ENCODE measurements around the gene RNF223.
"Not testable (repeated sequence)": the region's sequence is repeated elsewhere in the genome, so short reads cannot be mapped to it uniquely, and the experiment has no call there.

Gene RNF223

GRCh38 chr1:1069711-1070676 is 4.1 kb downstream of the RNF223 start:
- DNase-seq = no peak

- DNase-seq = peak; percentile 74
These were observed 4.9 kb downstream of the RNF223 start for GRCh38 chr1:1069056-1069710.

- peak; percentile 66 for DNase-seq
These were observed 5.5 kb downstream of the RNF223 start for GRCh38 chr1:1068517-1069055.

- peak; percentile 16 for DNase-seq
These were observed 6.1 kb downstream of the RNF223 start for GRCh38 chr1:1067860-1068516.

GRCh38 chr1:1067284-1067859 is 6.7 kb downstream of the RNF223 start:
- no peak for DNase-seq

DNA sequence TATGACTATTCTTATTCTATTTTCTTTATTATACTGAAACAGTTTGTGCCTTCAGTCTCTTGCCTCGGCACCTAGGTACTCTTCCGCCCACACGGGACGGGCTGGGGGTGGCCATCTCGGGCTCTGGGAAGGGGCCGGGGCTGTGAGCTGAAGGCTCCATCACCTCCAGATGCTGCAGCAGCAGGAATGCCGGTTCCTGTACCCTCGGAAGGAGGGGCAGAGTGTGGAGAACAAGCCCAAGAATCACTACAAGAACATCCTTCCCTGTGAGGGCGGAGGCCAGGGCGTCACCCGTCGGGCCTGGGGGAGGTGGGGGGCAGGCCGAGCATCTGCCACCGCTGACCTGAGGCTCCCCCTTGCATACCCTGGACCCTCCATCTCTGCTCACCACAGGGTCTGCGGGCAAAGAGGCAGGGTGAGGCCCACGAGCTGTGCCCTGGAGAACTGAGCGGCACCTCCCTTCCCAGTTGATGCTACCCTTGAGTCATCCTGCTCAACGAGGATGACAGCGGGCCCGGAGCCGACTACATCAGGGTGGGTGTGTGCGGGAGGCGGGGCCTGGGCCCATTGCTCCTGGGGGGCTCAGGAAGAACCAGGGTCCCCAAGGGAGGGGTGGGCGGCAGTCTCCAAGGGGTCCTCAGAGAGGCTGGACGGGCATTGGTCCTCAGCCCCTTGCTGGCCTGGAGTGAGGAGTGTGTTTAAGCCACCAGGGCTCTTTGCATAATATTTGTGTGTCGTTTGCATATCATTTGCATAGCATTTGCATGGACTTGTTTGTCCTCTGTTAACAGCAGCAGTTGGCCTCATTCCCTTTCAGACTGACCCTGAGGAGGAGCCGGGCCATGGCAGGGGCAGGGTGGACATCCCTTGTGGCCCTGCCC is 7.5 kb downstream of the RNF223 start:
- no peak for DNase-seq

GRCh38 chr1:1065940-1066304 is 8.2 kb downstream of the RNF223 start:
- not testable (repeated sequence) for DNase-seq

DNA sequence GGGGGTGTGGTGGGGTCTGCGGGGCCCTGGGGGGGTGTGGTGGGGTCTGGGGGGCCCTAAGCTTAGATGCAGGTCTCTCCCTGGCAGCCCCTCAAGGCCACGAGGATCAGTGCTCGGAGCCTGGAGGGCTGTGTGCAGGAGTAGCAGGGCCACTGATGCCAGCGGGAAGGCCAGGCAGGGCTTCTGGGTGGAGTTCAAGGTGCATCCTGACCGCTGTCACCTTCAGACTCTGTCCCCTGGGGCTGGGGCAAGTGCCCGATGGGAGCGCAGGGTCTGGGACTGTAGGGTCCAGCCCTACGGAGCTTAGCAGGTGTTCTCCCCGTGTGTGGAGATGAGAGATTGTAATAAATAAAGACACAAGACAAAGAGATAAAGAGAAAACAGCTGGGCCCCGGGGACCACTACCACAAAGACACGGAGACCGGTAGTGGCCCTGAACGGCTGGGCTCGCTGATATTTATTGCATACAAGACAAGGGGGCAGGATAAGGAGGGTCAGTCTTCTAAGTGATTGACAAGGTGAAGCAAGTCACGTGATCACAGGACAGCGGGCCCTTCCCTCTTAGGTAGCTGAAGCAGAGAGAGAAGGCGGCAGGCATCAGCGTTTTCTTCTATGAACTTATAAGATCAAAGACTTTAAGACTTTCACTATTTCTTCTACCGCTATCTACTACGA is 8.7 kb downstream of the RNF223 start:
- DNase-seq = no peak

DNA sequence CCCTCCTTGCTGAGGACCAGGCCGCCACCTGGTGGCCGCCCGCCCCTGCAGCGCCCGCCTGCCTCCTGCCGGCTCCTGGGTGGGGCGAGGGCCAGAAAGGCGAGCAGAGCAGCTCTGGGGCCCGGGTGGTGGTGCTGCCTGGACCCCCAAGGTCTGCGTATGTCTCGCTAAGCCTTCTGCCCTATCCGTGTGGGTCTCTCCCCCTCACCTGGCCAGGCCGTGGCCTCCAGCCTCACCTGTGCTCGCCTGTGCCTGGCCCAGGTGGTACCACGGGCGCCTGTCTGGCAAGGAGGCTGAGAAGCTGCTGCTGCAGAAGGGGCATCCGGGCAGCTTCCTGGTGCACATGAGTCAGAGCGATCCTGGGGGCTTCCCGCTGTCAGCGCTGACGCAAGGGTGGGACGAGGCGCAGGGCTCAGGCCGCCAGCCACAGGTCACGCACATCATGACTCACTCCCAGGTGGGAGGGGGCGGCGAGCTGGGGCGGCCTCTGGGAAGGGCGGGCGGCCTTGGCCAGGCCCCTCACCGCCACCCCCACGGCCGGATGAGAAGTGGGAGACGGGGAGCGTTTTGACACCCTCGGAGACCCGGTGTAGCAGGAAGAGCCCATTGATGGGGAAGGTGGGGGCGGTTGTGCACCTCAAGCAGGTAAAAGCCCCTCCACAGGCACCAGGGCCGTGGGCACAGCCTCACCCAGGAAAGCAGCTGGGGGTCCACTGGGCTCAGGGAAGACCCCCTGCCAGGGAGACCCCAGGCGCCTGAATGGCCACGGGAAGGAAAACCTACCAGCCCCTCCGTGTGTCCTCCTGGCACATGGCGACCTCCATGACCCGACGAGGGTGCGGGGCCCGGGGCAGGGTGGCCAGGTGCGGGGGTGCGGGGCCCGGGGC is 9.9 kb downstream of the RNF223 start:
- peak; percentile 41 for DNase-seq

- DNase-seq = no peak
These were observed 10.7 kb downstream of the RNF223 start for GRCh38 chr1:1063261-1063944.

GRCh38 chr1:1062348-1063163 is 11.6 kb downstream of the RNF223 start:
- no peak for DNase-seq

- no peak for DNase-seq
These were observed 12.3 kb downstream of the RNF223 start for GRCh38 chr1:1061682-1062345.

GRCh38 chr1:1060281-1061000 is 13.7 kb downstream of the RNF223 start:
- no peak for DNase-seq

- peak; percentile 67 for DNase-seq
These were observed 14.4 kb downstream of the RNF223 start for GRCh38 chr1:1059494-1060280.

GRCh38 chr1:1058921-1059493 is 15.1 kb downstream of the RNF223 start:
- no peak for DNase-seq
